ENCODE data around the gene SRP68. TPM values are rescaled to one million over a fixed set of nuclear protein-coding genes. Genes with fewer than 3 reads are reported as not detected.

Gene SRP68
- total and polyA plus RNA-seq, 2 of the 4 experiments (the other 2 are of a cell fraction), result 47.1 to 82.6 TPM

- Histone ChIP-seq H2BK120ac (ENCODE audit: low read depth, low read length) (no peak overlapping the region), H4K20me1 (ENCODE audit: insufficient read depth, low read length) (no peaks in the 10 kb centered on the region), H2AK5ac (ENCODE audit: low read depth, low read length) (no peak overlapping the region), H3K14ac (replicated peaks; ENCODE audit: low read depth, low read length) (no peak overlapping the region), H3K9ac (ENCODE audit: low read depth, low read length) (no peak overlapping the region), H3K36me3 (ENCODE audit: control insufficient read depth, insufficient read depth, low read length) (peaks cover 3% of the 10 kb centered on the region; the same call in 1 of the 2 replicates), H3K4me3 (ENCODE audit: insufficient read depth, low read depth, low read length) (no peak overlapping the region), H2BK20ac (ENCODE audit: low read depth, low read length) (no peak overlapping the region), H3K9me1 (ENCODE audit: insufficient read depth, low read length) (no peaks in the 10 kb centered on the region), H2AK9ac (replicated peaks; ENCODE audit: low read depth, low read length, poor library complexity) (no peak overlapping the region), H3K27ac (ENCODE audit: insufficient read depth, low read length) (no peak overlapping the region), H3K4me1 (ENCODE audit: control insufficient read depth, insufficient read depth, low read length) (peaks cover 7% of the 10 kb centered on the region), H4K5ac (ENCODE audit: low read depth, low read length) (no peak overlapping the region), H3K56ac (ENCODE audit: extremely low read depth, insufficient read depth, low read length) (no peak overlapping the region), H3K4me2 (ENCODE audit: low read depth, low read length) (no peak overlapping the region), H3K18ac (ENCODE audit: low read depth, low read length) (no peak overlapping the region), H3K23ac (ENCODE audit: low read depth, low read length) (no peak overlapping the region), H3K79me1 (ENCODE audit: low read depth in 1 of 2, low read length in 2 of 2) (peaks cover 0 to 3% of the 10 kb centered on the region in 2 experiments; a peak in 1 of 4 replicates), H3K27me3 (ENCODE audit: control insufficient read depth, insufficient read depth, low read length) (no peaks in the 10 kb centered on the region), H2AFZ (replicated peaks; ENCODE audit: low read length, poor library complexity) (no peak overlapping the region), H3K9me3 (ENCODE audit: control insufficient read depth, insufficient read depth, low read length) (no peaks in the 10 kb centered on the region), H4K91ac (ENCODE audit: insufficient read depth, low read depth, low read length) (no peak overlapping the region), H2BK15ac (ENCODE audit: low read depth, low read length) (no peak overlapping the region), H2BK5ac (ENCODE audit: low read depth, low read length, poor library complexity, severe bottlenecking) (no peak overlapping the region), H4K8ac (ENCODE audit: low read depth in 2 of 2, low read length in 2 of 2) (no peak overlapping the region), H3K4ac (ENCODE audit: low read depth, low read length) (no peak overlapping the region)
- in situ Hi-C loops (cut with MboI; ENCODE audit: low sequenced_read_pairs) (no loop called here), dilution Hi-C loops (cut with HindIII; ENCODE audit: low sequenced_read_pairs, unreplicated experiment) (no loop called here), intact Hi-C loops (cut with micrococcal nuclease) (no loop called here)
- no TSS peak for BruUV-seq (replicated peaks)
- no peak for TF ChIP-seq MXI1 (IDR thresholded peaks at IDR 0.05; ENCODE audit: borderline replicate concordance, low read depth, low read length)
- no peak for TF ChIP-seq NFE2L2 (IDR thresholded peaks at IDR 0.05; ENCODE audit: low read depth, low read length)
- TF ChIP-seq RCOR1 (IDR thresholded peaks at IDR 0.05; ENCODE audit: insufficient replicate concordance, low read length), result no peak
- no peak for TF ChIP-seq MAFK (IDR thresholded peaks at IDR 0.05; ENCODE audit: low read depth, low read length)
- TF ChIP-seq SMC3 (IDR thresholded peaks at IDR 0.05; ENCODE audit: low read depth, low read length), result no peak
- TF ChIP-seq BHLHE40 (IDR thresholded peaks at IDR 0.05; ENCODE audit: low read depth, low read length), result no peak
- TF ChIP-seq RAD21 (IDR thresholded peaks at IDR 0.05; ENCODE audit: low read length), result no peak
- TF ChIP-seq CTCF (conservative IDR thresholded peaks at IDR 0.05; ENCODE audit: low read depth, low read length), result no peak
- no peak for TF ChIP-seq POLR2A (IDR thresholded peaks at IDR 0.05; ENCODE audit: low read depth, low read length)
- no peak for TF ChIP-seq ELK1 (IDR thresholded peaks at IDR 0.05; ENCODE audit: borderline replicate concordance, low read depth, low read length)
- ChIA-PET POLR2A (ENCODE audit: unreplicated experiment) (interaction anchor here (0.6 kb wide), 1 partner anchor 83 kb away, joined by 3 read pairs; no protein-coding TSS in a partner anchor), CTCF (no interaction called here)
- WGBS, 2 experiments (ENCODE audit: extremely low coverage in 2 of 2, insufficient read length in 1 of 2), result 100% methylated on average over 1 of the region's 6 CpGs; no CpG with 5 or more reads in 1 of the 2 experiments
- ATAC-seq (ENCODE audit: low read depth) (no peak), DNase-seq (no peak)
Observed at GRCh38 chr17:76003915-76004314, 68.4 kb downstream of the SRP68 start.

Data from IMR-90 (cell line).